T-helper 17 cell (primary cell): Measurements from ENCODE around the gene ACTL8. TPM values are rescaled to one million over a fixed set of nuclear protein-coding genes. Genes with fewer than 3 reads are reported as not detected.

Experiments
- ATAC-seq: fragments of 150-1000 bp; cut with Tn5 transposase; 2 replicates; pipeline ENCODE4 v1.10.0; 2021; ENCODE audit warnings: mild to moderate bottlenecking, moderate library complexity
- DNase-seq, 3 donors: peaks; one replicate each; pipeline versions ENCODE4 v3.0.0 to v3.0.0-alpha.2; 2020 to 2021
- H3K9me3 ChIP-seq: one replicate; pipeline ENCODE4 v1.7.0; 2013; ENCODE audit warnings: low read length, mild to moderate bottlenecking; ENCODE audit not compliant: control insufficient read depth, poor library complexity, severe bottlenecking
- H3K27ac Mint-ChIP-seq: one replicate; pipeline ENCODE4 v1.8.0; 2022; ENCODE audit warnings: mild to moderate bottlenecking, moderate library complexity, mixed read lengths
- H3K27me3 Mint-ChIP-seq: one replicate; pipeline ENCODE4 v1.8.0; 2022; ENCODE audit warnings: mixed read lengths
- H3K36me3 Mint-ChIP-seq: one replicate; pipeline ENCODE4 v1.8.0; 2022; ENCODE audit warnings: low read depth, mixed read lengths
- H3K4me1 Mint-ChIP-seq: one replicate; pipeline ENCODE4 v1.8.0; 2022; ENCODE audit warnings: mild to moderate bottlenecking, mixed read lengths
- H3K4me3 Mint-ChIP-seq: one replicate; pipeline ENCODE4 v1.8.0; 2022; ENCODE audit warnings: mild to moderate bottlenecking, moderate library complexity, mixed read lengths
- total RNA-seq, 4 donors: library from RNA in 2 of 4; stranded (reverse) in 2 of 4; gene quantifications; one replicate each; pipeline ENCODE4 v1.2.3 and lab custom pipeline; 2022 to 2026

ACTL8 gene
- total RNA-seq, 2 donors from 2014 or later, result not detected

DNA sequence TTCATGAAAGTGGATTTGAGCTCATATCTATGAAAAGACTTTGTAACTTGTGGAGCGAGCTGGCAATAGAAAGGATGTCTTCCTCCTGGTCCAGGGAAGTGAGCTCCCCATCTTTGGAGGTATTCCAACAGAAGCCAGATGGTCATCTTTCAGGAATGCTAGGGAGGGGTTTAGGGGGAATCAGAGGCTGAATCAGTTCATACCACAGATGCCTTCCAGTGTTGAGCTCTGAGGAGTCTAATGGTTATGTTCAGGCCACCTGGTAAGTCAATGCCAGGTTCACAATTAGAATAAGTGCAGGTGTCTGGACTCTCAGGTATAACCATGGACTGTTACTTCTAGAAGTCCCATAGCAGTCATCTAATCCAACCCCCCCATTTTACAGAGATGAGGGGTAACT lies 119.1 kb downstream of the ACTL8 start:
- DNase-seq, result no peak
- ATAC-seq, result no peak
- H3K36me3 Mint-ChIP-seq, result no peaks in the 10 kb centered on the region

DNA sequence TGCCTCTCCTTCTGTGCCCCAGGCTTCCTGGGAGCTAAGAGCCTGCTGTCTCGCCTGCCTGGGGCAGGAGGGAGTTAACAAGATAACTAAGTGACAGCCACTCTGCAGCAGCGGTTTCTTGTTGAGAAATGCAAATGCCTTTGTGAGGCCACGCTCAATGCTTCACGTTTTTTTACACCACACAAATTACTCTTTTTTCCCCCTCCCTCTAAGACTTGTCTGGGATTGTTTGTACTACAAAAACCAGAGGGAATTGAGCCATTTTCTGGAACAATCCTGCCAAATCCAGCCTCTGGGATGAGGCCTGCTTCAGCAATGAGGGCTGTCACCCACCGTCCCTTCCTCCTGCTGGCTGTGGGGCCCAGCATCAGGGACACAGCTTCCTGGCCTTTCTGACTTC lies 119.6 kb downstream of the ACTL8 start:
- H3K4me1 Mint-ChIP-seq, result no peaks in the 10 kb centered on the region
- H3K27me3 Mint-ChIP-seq, result peaks cover 23% of the 10 kb centered on the region
- no peaks in the 10 kb centered on the region for H3K36me3 Mint-ChIP-seq
- H3K9me3 ChIP-seq, result no peaks in the 10 kb centered on the region
- DNase-seq, result no peak
- ATAC-seq, result no peak
- H3K27ac Mint-ChIP-seq, result no peak overlapping the region
- no peak overlapping the region for H3K4me3 Mint-ChIP-seq

More for the DNA sequence above, 119.1 kb downstream of the ACTL8 start:
- Mint-ChIP-seq H3K27me3 (peaks cover 20% of the 10 kb centered on the region), H3K4me1 (no peaks in the 10 kb centered on the region), H3K4me3 (no peak overlapping the region), H3K27ac (no peak overlapping the region)
- H3K9me3 ChIP-seq, result no peaks in the 10 kb centered on the region

DNA sequence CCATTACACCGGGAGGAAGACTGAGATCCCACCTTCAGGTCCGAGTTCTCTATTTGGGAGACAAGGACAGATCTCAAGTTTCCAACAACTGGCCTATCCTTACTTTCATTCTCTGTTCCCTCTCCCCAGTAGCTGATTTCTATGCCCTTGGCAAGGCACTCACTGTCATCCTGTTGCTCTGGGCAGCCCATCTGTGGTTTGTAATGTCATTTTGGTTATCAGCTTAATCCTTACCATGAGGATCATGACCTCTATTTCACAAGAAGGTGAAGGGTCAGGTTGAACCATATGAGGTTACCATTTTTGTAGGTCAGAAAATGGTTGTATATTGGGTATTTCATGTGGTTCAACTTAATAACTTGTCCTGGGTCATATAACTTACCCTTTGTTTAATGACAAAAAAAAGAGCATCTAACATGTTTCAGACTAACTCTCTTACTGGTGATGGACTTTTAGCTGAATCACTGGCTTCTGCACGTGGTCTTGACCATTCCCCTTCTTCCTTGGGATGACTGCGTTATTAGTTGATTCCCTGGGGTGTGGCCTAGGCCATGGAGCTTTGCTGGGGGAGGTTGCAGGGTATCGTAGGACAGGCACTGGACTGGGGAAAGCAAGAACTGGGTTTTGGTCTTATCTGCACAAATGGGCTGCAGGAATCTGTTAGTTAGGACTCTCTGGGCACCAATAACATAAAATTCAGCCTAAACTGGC lies 120.2 kb downstream of the ACTL8 start:
- DNase-seq, result no peak
- no peaks in the 10 kb centered on the region for H3K9me3 ChIP-seq
- Mint-ChIP-seq H3K36me3 (no peaks in the 10 kb centered on the region), H3K4me3 (no peak overlapping the region), H3K4me1 (no peaks in the 10 kb centered on the region), H3K27ac (no peak overlapping the region), H3K27me3 (peaks cover 29% of the 10 kb centered on the region)
- ATAC-seq, result no peak

DNA sequence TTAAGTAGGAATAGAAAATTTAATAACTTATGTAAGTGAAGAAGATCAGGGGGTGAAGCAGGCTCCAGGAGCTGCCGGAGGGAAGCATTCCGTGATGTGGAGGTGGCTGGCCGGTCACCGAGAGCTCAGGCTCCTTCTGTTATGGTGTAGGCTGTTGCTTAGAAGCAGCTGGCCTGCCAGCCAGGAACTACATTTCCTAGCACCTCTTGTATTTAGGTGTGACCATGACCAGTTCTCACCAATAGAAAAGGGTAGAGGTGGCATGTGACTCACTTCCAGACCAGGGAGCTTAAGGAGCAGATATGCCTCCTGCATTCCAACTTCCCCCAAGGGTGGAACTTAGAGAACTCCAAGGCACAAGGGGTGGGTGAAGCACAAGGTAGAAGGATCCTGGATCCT lies 120.7 kb downstream of the ACTL8 start:
- H3K27ac Mint-ChIP-seq, result no peak overlapping the region
- peaks cover 33% of the 10 kb centered on the region for H3K27me3 Mint-ChIP-seq
- no peak for DNase-seq
- ATAC-seq, result no peak
- H3K36me3 Mint-ChIP-seq, result no peaks in the 10 kb centered on the region
- no peaks in the 10 kb centered on the region for H3K9me3 ChIP-seq
- H3K4me1 Mint-ChIP-seq, result no peaks in the 10 kb centered on the region
- H3K4me3 Mint-ChIP-seq, result no peak overlapping the region

Other genes with a start within 250 kb of the ACTL8 start
- gene ARHGEF10L, start 215.6 kb upstream of the ACTL8 start, total RNA-seq, result under 1 TPM in 1 of 2 donors, not detected in 1; 0.35 TPM